GM12864 (cell line): ENCODE measurements around the gene TEDC1.

Source experiments
- DNase-seq: peaks from one replicate; pipeline ENCODE4 v3.0.0-alpha.2; 2011; ENCODE audit warnings: low read depth
- H3K4me3 ChIP-seq: 2 replicates; pipeline ENCODE4 v1.5.1; 2011; ENCODE audit warnings: mild to moderate bottlenecking, low read depth, low read length, control low read depth
- TF ChIP-seq, protein P1 (sequence below): IDR thresholded peaks from 2 replicates; pipeline ENCODE4 v1.5.1; 2011; ENCODE audit warnings: low read depth, mild to moderate bottlenecking, moderate library complexity, low read length, control low read depth, inconsistent platforms; ENCODE audit errors: missing control alignments

The TEDC1 gene

GRCh38 chr14:105482486-105483110, 8.4 kb upstream of the TEDC1 start:
- H3K4me3 ChIP-seq = no peak overlapping the region
- TF ChIP-seq, protein P1, sequence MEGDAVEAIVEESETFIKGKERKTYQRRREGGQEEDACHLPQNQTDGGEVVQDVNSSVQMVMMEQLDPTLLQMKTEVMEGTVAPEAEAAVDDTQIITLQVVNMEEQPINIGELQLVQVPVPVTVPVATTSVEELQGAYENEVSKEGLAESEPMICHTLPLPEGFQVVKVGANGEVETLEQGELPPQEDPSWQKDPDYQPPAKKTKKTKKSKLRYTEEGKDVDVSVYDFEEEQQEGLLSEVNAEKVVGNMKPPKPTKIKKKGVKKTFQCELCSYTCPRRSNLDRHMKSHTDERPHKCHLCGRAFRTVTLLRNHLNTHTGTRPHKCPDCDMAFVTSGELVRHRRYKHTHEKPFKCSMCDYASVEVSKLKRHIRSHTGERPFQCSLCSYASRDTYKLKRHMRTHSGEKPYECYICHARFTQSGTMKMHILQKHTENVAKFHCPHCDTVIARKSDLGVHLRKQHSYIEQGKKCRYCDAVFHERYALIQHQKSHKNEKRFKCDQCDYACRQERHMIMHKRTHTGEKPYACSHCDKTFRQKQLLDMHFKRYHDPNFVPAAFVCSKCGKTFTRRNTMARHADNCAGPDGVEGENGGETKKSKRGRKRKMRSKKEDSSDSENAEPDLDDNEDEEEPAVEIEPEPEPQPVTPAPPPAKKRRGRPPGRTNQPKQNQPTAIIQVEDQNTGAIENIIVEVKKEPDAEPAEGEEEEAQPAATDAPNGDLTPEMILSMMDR = no peak
- DNase-seq = no peak

DNA sequence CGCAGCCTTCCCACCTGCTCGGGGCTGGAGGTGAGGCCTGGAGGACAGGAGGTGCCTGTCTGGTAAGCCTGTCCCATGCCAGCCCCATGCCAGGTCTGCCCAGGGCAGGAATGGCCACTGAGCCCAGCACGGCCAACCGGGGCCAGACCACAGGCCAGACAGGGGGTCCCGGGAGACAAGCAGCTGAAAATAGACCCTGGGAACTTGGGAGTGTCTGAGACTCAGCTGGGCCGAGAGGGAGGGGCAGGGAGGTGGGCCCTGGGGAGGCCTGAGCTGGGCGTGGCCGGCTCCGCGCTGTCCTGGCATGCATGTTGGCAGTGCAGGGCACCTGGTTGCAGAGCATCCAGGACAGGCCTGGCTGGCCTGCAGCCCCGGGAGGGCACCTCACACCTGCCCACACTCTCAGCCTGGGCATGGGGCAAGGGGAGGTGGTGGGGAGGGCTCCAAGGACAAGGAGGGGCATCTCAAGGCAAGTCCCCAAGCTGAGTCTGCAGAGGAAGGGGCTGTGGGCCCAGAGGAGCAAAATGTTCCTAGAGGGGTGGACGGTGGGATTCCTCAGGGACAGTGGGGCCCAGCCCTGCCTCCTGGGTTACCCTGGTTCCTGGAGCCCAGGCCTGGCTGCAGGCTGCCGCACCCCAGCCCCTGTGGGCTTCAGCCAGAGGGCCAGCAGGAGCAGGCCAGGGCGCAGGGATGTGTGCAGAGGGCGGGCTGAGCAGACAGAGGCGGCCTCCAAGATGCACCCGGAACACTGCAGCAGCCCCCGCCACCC, 7.6 kb upstream of the TEDC1 start:
- DNase-seq = no peak
- TF ChIP-seq, protein P1 = no peak
- H3K4me3 ChIP-seq = no peak overlapping the region

DNA sequence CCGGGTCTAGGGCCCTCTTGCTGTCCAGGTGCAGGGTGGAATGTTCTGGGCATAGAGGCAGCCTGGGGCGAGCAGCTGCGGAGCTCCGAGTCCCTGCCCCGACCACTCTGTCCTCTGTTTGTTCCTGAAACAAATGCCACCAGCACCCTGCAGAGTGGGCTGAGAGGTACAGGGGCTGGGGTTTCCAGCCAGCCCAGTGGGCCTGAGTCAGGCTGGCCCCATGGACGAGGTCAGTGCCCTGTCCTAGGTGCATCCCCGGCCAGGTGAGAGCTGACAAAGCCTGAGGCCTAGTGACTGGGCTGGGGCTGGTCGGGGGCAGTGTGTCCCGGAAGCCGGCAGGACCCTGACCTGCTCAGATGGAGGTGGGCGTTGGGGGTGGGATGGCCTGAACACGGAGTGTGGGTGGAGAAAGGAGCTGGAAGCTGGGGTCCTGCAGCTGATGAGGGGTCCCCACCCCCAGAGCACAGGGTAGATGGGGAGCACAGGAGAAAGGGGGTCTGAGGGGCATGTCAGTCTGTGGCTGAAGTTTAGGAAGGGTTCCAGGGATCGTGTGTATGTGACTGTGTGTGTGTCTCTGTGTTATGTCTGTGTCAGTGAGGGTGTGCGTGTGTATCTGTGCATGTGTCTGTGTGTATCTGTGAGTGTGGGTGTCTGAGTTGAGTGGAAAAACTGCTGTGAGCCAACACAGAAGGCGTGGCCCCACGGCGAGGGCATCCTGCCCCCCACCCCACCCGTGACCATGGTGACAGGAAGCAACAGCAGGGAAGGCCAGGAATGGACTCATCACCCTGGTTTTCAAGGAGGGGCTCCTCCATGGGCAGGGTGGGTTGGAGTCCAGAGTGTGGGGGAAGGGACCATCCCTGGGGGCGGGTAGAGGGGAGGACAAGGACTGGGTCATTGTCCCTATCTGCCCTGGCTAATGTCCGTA, 6.7 kb upstream of the TEDC1 start:
- no peak overlapping the region for H3K4me3 ChIP-seq
- TF ChIP-seq, protein P1 = no peak
- DNase-seq = no peak

DNA sequence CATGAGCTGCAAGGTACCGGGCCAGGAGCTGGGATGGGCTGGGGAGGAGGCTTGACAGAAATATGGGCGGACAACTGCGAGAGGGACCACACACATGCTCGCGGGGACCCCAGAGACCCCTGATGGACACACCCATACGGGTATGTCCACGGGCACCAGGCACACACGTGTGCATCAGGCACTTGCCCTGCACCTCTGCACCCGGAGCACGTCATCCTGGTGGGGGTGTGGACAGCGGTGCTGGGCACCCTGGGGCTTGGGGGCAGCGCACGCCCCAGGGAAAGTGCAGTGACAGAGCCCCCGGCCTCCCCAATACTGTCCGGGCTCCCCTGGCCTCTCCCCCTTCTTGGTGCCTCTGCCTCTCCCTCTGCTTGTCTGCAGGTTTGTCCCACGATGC, 6.1 kb upstream of the TEDC1 start:
- TF ChIP-seq, protein P1 = no peak
- DNase-seq = no peak
- H3K4me3 ChIP-seq = no peak overlapping the region

- TF ChIP-seq, protein P1 = peak; percentile 45
- no peak overlapping the region for H3K4me3 ChIP-seq
- no peak for DNase-seq
Measured at GRCh38 chr14:105485739-105486162, 5.3 kb upstream of the TEDC1 start.

GRCh38 chr14:105486163-105486973, 4.7 kb upstream of the TEDC1 start, which contains the start of gene CRIP1:
Gene CRIP1 (plus strand): TSS chr14:105486886. CDS start chr14:105487260, 374 bp downstream.
- DNase-seq = no peak
- peak within 1 kb of the TSS; percentile 85 for H3K4me3 ChIP-seq
- TF ChIP-seq, protein P1 = no peak
